B cell (primary cell): ENCODE results near the gene HSD11B1. TPM values are rescaled to one million over a fixed set of nuclear protein-coding genes. Genes with fewer than 3 reads are reported as not detected.

Experiments
- ATAC-seq: fragments of 200-7000 bp; cut with Tn5 transposase; one replicate; pipeline ENCODE4 v1.10.0; 2021; ENCODE audit warnings: low read depth, mild to moderate bottlenecking, moderate number of reproducible peaks, moderate library complexity
- CTCF ChIA-PET: fragments of 350-600 bp; sonication (Branson Sonifier 250); formaldehyde crosslinking; loops from one replicate; lab custom pipeline; 2021; ENCODE audit warnings: antibody characterized with exemption, inconsistent platforms; lab: Charles Lee
- POLR2A ChIA-PET: fragments of 350-600 bp; sonication (Branson Sonifier 250); formaldehyde crosslinking; loops from one replicate; lab custom pipeline; 2021; ENCODE audit warnings: antibody characterized with exemption; lab: Charles Lee
- DNase-seq: peaks from one replicate; pipeline ENCODE4 v3.0.0; 2013
- H2AFZ ChIP-seq: 2 replicates; pipeline ENCODE4 v1.6.1; 2012; ENCODE audit warnings: mild to moderate bottlenecking, low read depth, low read length; ENCODE audit not compliant: insufficient read depth, poor library complexity, severe bottlenecking
- H3K27ac ChIP-seq, 2 donors: 1 replicate in 1 of 2; 2 replicates in 1 of 2; pipeline ENCODE4 v1.5.1; 2012 to 2013; ENCODE audit warnings: low read length in 2 of 2, mild to moderate bottlenecking in 2 of 2, moderate library complexity in 1 of 2
- H3K27me3 ChIP-seq, 4 experiments: fragments of 200-600 bp in 1 of 4; sonication (generic) in 1 of 4; replicated peaks in 1 of 4; 1 replicate in 2 of 4; 2 replicates in 2 of 4; pipeline versions ENCODE4 v1.6.1 to v1.7.0; 2013 to 2016; ENCODE audit warnings: low read length in 3 of 4, mild to moderate bottlenecking in 2 of 4, mixed read lengths in 1 of 4, moderate library complexity in 1 of 4; ENCODE audit not compliant: insufficient read depth in 4 of 4, control insufficient read depth in 3 of 4; ENCODE audit errors: control extremely low read depth in 1 of 4
- H3K36me3 ChIP-seq, 2 experiments: replicated peaks in 1 of 2; 1 replicate in 1 of 2; 2 replicates in 1 of 2; pipeline versions ENCODE4 v1.6.1 to v1.7.1; 2013; ENCODE audit warnings: low read length in 1 of 2; ENCODE audit not compliant: insufficient read depth in 2 of 2, control insufficient read depth in 1 of 2; ENCODE audit errors: control extremely low read depth in 1 of 2, extremely low read depth in 1 of 2
- H3K4me1 ChIP-seq, 2 donors: fragments of 200-600 bp in 1 of 2; sonication (generic) in 1 of 2; 1 replicate in 1 of 2; 2 replicates in 1 of 2; pipeline versions ENCODE4 v1.5.1 to v1.6.1; 2013 to 2017; ENCODE audit warnings: low read length in 2 of 2; ENCODE audit not compliant: control insufficient read depth in 2 of 2, insufficient read depth in 2 of 2
- H3K4me2 ChIP-seq: replicated peaks from 2 replicates; pipeline ENCODE3; 2012; ENCODE audit warnings: mild to moderate bottlenecking, low read depth, low read length; ENCODE audit not compliant: poor library complexity, severe bottlenecking
- H3K4me3 ChIP-seq, 5 experiments: fragments of 200-600 bp in 1 of 5; sonication (generic) in 1 of 5; 1 replicate in 3 of 5; 2 replicates in 2 of 5; pipeline versions ENCODE4 v1.5.1 to v1.7.0; 2011 to 2016; ENCODE audit warnings: low read length in 4 of 5, mild to moderate bottlenecking in 4 of 5, low read depth in 2 of 5, control low read depth in 1 of 5, moderate library complexity in 1 of 5; ENCODE audit not compliant: insufficient read depth in 1 of 5; ENCODE audit errors: control extremely low read depth in 1 of 5, extremely low read depth in 1 of 5
- H3K79me2 ChIP-seq: fragments of 200-600 bp; sonication (generic); one replicate; pipeline ENCODE4 v1.6.0; 2016; ENCODE audit warnings: low read length; ENCODE audit not compliant: control insufficient read depth, insufficient read depth
- H3K9ac ChIP-seq: fragments of 200-600 bp; sonication (generic); 2 replicates; pipeline ENCODE4 v1.6.1; 2017; ENCODE audit warnings: mild to moderate bottlenecking, low read length, moderate library complexity
- H3K9me3 ChIP-seq, 3 donors: one replicate each; pipeline versions ENCODE4 v1.6.1 to v1.7.1; 2013; ENCODE audit warnings: low read length in 2 of 3; ENCODE audit not compliant: control insufficient read depth in 2 of 3, insufficient read depth in 1 of 3; ENCODE audit errors: control extremely low read depth in 1 of 3
- H4K20me1 ChIP-seq: 2 replicates; pipeline ENCODE4 v1.6.0; 2012; ENCODE audit warnings: mild to moderate bottlenecking, low read length; ENCODE audit not compliant: insufficient read depth, control insufficient read depth, poor library complexity, severe bottlenecking
- H3K27ac Mint-ChIP-seq: one replicate; pipeline ENCODE4 v1.8.0; 2021; ENCODE audit warnings: mixed read lengths
- H3K27me3 Mint-ChIP-seq: one replicate; pipeline ENCODE4 v1.8.0; 2021; ENCODE audit warnings: mixed read lengths
- H3K4me1 Mint-ChIP-seq: one replicate; pipeline ENCODE4 v1.8.0; 2021; ENCODE audit warnings: mixed read lengths
- H3K4me3 Mint-ChIP-seq: one replicate; pipeline ENCODE4 v1.8.0; 2021; ENCODE audit warnings: mixed read lengths
- H3K9me3 Mint-ChIP-seq: one replicate; pipeline ENCODE4 v1.8.0; 2022; ENCODE audit warnings: mixed read lengths; ENCODE audit not compliant: insufficient read depth
- EZH2 ChIP-seq: IDR thresholded peaks from 2 replicates; pipeline ENCODE4 v1.6.1; 2012; ENCODE audit warnings: borderline replicate concordance, low read depth, mild to moderate bottlenecking, moderate library complexity, low read length; ENCODE audit not compliant: insufficient read depth, poor library complexity, severe bottlenecking
- WGBS: methylation state at CpG from one replicate; pipeline ENCODE4 v1.1.5; 2013; ENCODE audit warnings: missing lambda C conversion rate; ENCODE audit not compliant: insufficient coverage; 5-methylcytosine and 5-hydroxymethylcytosine counted together
- intact Hi-C: fragments of 100-400 bp; cut with micrococcal nuclease; formaldehyde crosslinking; loops from one replicate; pipeline ENCODE4 v1.10.0; 2022
- polyA plus RNA-seq: library from polyadenylated mRNA; depleted of rRNA; stranded (reverse); fragments of >200 nt; gene quantifications from 2 replicates; pipeline ENCODE4 v1.2.3, GENCODE V29; 2012
- total RNA-seq, 2 donors: library from RNA; stranded (reverse); fragments of 120-200 nt in 1 of 2; gene quantifications; 1 replicate in 1 of 2; 2 replicates in 1 of 2; pipeline versions ENCODE4 v1.2.3 to v1.2.4, GENCODE V29; 2013 to 2022
- TF ChIP-seq, protein P1 (sequence below): fragments of 200-600 bp; IDR thresholded peaks from one replicate; pipeline ENCODE4 v1.8.0; 2022; ENCODE audit warnings: antibody characterized with exemption, mild to moderate bottlenecking

The HSD11B1 gene
- total and polyA plus RNA-seq, 2 donors (not counting 1 experiment from before 2014, with no cell fraction given), result not detected

DNA sequence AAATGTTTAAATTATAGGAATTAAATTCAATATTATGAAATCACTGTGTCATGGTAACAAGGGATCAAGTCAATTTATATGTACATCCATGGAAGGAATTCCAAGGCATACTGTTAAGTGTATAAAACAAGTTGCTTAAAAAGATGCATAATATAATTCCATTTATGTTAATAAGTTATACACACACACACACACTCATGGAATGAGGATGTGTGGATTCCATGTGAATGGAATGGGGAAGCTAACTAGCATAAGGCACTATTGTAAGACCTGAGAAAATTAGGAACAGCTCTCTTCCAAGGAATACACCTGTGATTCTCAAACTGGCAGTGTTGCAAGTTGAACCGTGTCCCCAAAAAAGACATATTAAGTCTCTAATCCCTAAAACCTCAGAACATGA lies 33.6 kb downstream of the HSD11B1 start:
- CTCF ChIA-PET, result interaction anchor here (1.9 kb wide), 1 partner anchor 10 kb away, joined by 7 read pairs; no protein-coding TSS in a partner anchor
- H3K27me3 ChIP-seq, result peaks cover 0 to 3% (median 0%) of the 10 kb centered on the region in 4 experiments
- Mint-ChIP-seq H3K27me3 (no peaks in the 10 kb centered on the region), H3K9me3 (no peaks in the 10 kb centered on the region), H3K27ac (no peak overlapping the region), H3K4me3 (no peak overlapping the region), H3K4me1 (no peaks in the 10 kb centered on the region)
- no peaks in the 10 kb centered on the region for H3K9me3 ChIP-seq
- ATAC-seq (no peak), DNase-seq (no peak)
- no peaks in the 10 kb centered on the region for H3K79me2 ChIP-seq
- no peak overlapping the region for H2AFZ ChIP-seq
- H3K27ac ChIP-seq, result no peak overlapping the region
- no peak for TF ChIP-seq EZH2
- TF ChIP-seq, protein P1, sequence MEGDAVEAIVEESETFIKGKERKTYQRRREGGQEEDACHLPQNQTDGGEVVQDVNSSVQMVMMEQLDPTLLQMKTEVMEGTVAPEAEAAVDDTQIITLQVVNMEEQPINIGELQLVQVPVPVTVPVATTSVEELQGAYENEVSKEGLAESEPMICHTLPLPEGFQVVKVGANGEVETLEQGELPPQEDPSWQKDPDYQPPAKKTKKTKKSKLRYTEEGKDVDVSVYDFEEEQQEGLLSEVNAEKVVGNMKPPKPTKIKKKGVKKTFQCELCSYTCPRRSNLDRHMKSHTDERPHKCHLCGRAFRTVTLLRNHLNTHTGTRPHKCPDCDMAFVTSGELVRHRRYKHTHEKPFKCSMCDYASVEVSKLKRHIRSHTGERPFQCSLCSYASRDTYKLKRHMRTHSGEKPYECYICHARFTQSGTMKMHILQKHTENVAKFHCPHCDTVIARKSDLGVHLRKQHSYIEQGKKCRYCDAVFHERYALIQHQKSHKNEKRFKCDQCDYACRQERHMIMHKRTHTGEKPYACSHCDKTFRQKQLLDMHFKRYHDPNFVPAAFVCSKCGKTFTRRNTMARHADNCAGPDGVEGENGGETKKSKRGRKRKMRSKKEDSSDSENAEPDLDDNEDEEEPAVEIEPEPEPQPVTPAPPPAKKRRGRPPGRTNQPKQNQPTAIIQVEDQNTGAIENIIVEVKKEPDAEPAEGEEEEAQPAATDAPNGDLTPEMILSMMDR, result no peak
- H3K36me3 ChIP-seq, result no peaks in the 10 kb centered on the region
- POLR2A ChIA-PET, result no interaction called here
- WGBS, result no CpG with 5 or more reads among the region's 1 CpG
- no peak overlapping the region for H3K4me3 ChIP-seq
- H4K20me1 ChIP-seq, result no peaks in the 10 kb centered on the region
- intact Hi-C loops, result no loop called here
- H3K4me2 ChIP-seq, result no peak overlapping the region
- no peaks in the 10 kb centered on the region for H3K4me1 ChIP-seq
- H3K9ac ChIP-seq, result no peak overlapping the region

DNA sequence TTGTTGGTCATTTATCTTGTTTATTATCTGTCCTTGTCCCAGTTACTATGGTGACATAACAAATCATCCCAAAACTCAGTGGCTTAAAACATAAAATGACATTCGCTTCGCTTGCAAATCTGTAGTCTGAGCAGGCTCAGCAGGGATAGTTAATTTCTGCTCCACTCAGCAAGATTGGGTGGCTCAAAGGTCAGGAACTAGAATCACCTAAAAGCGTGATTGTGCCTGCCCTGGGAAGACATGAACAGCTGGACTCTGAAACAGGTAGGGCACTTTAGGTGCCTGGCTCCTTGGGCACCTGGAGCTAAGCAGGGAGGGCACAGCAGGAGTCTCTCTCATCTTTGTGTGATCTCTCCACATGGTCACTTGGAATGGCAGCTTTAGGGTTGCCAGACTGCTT lies 36.5 kb downstream of the HSD11B1 start:
- Mint-ChIP-seq H3K27me3 (no peaks in the 10 kb centered on the region), H3K4me3 (no peak overlapping the region), H3K27ac (no peak overlapping the region), H3K9me3 (no peaks in the 10 kb centered on the region), H3K4me1 (no peaks in the 10 kb centered on the region)
- intact Hi-C loops, result no loop called here
- DNase-seq (no peak), ATAC-seq (no peak)
- no peak overlapping the region for H3K4me2 ChIP-seq
- no peaks in the 10 kb centered on the region for H3K27me3 ChIP-seq
- H3K9ac ChIP-seq, result no peak overlapping the region
- no peaks in the 10 kb centered on the region for H3K36me3 ChIP-seq
- no peaks in the 10 kb centered on the region for H3K9me3 ChIP-seq
- H4K20me1 ChIP-seq, result no peaks in the 10 kb centered on the region
- POLR2A ChIA-PET, result no interaction called here
- no peak for TF ChIP-seq EZH2
- TF ChIP-seq, protein P1, result no peak
- H3K4me1 ChIP-seq, result no peaks in the 10 kb centered on the region
- CTCF ChIA-PET, result no interaction called here
- no peak overlapping the region for H3K27ac ChIP-seq
- 97% methylated on average over 3 of the region's 3 CpGs for WGBS
- H3K79me2 ChIP-seq, result no peaks in the 10 kb centered on the region
- no peak overlapping the region for H3K4me3 ChIP-seq
- H2AFZ ChIP-seq, result no peak overlapping the region
